PFSK-1 (cell line): ENCODE data around the gene RBM33.

ENCODE experiments used
- POLR2AphosphoS5 ChIP-seq: IDR thresholded peaks from 2 replicates; pipeline ENCODE4 v1.6.1; 2012; ENCODE audit warnings: low read depth, mild to moderate bottlenecking, control low read depth, low read length, moderate library complexity
- REST ChIP-seq, 2 experiments: IDR thresholded peaks; 2 replicates each; pipeline versions ENCODE4 v1.6.1 to v1.8.0; 2011 to 2012; ENCODE audit warnings: low read depth in 2 of 2, low read length in 2 of 2, control low read depth in 1 of 2, inconsistent platforms in 1 of 2, mild to moderate bottlenecking in 1 of 2, moderate library complexity in 1 of 2; ENCODE audit not compliant: insufficient read depth in 1 of 2

GRCh38 chr7:155728116-155728515, 83.7 kb downstream of the RBM33 start:
- TF ChIP-seq REST (IDR thresholded peaks at IDR 0.05; ENCODE audit: insufficient read depth in 1 of 2, low read depth in 2 of 2, low read length in 2 of 2) (no peak), POLR2AphosphoS5 (no peak)
